ENCODE results near the gene TMEM8B. TPM values are rescaled to one million over a fixed set of nuclear protein-coding genes. Genes with fewer than 3 reads are reported as not detected.

Gene TMEM8B
- total RNA-seq, 1 experiment from 2014 or later = 4.6 TPM

- intact Hi-C loops (cut with micrococcal nuclease) = loop anchor here (10.0 kb wide), 1 partner anchor 233 kb away; no protein-coding TSS in a partner anchor
- Mint-ChIP-seq H3K4me3 (ENCODE audit: unreplicated experiment) (no peak overlapping the region), H3K4me1 (ENCODE audit: insufficient read depth, unreplicated experiment) (peaks cover 9% of the 10 kb centered on the region), H3K36me3 (ENCODE audit: insufficient read depth, unreplicated experiment) (peaks cover 5% of the 10 kb centered on the region), H3K9me3 (ENCODE audit: unreplicated experiment) (no peaks in the 10 kb centered on the region), H3K27me3 (ENCODE audit: insufficient read depth, unreplicated experiment) (no peaks in the 10 kb centered on the region), H3K27ac (ENCODE audit: low read depth, unreplicated experiment) (no peak overlapping the region)
- POLR2A ChIA-PET = interaction anchor here (1.1 kb wide), 1 partner anchor 115 kb away, joined by 4 read pairs; no protein-coding TSS in a partner anchor
- BruUV-seq (replicated peaks) = no TSS peak
- CTCF ChIA-PET = interaction anchor here (1.0 to 2.7 kb wide), 10 partner anchors 10 to 232 kb away, joined by 3 to 24 read pairs (median 4); partner anchors contain the start of gene FAM221B
- TF ChIP-seq CTCF (IDR thresholded peaks at IDR 0.05; ENCODE audit: unreplicated experiment) = no peak
- no peak for DNase-seq (ENCODE audit: unreplicated experiment)
These were observed 36.8 kb upstream of the TMEM8B start for GRCh38 chr9:35792024-35792813.

DNA sequence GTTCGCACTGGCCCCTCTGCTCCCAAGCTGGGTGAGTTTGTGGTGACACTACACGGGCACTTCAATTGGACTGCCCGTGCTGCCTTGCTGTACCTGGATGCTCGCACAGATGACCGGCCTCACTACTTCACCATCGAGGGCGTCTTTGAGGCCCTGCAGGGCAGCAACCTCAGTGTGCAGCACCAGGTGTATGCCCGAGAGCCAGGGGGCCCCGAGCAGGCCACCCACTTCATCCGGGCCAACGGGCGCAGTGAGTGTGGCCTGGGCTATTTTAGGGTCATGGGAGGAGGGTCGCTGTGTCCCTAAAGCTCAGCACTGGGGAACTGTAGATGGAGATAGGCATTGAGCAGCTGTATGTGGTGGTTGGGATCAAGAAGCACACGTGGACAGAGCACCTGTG lies 36.2 kb upstream of the TMEM8B start:
- Mint-ChIP-seq H3K4me1 (ENCODE audit: insufficient read depth, unreplicated experiment) (peaks cover 10% of the 10 kb centered on the region), H3K4me3 (ENCODE audit: unreplicated experiment) (no peak overlapping the region), H3K9me3 (ENCODE audit: unreplicated experiment) (no peaks in the 10 kb centered on the region), H3K36me3 (ENCODE audit: insufficient read depth, unreplicated experiment) (peaks cover 5% of the 10 kb centered on the region), H3K27me3 (ENCODE audit: insufficient read depth, unreplicated experiment) (no peaks in the 10 kb centered on the region), H3K27ac (ENCODE audit: low read depth, unreplicated experiment) (peak overlapping the region; percentile 52)
- CTCF ChIA-PET = interaction anchor here (0.9 to 2.7 kb wide), 9 partner anchors 17 to 232 kb away, joined by 3 to 24 read pairs (median 5); partner anchors contain the start of gene FAM221B
- POLR2A ChIA-PET = interaction anchor here (1.1 kb wide), 1 partner anchor 114 kb away, joined by 4 read pairs; no protein-coding TSS in a partner anchor
- no peak for DNase-seq (ENCODE audit: unreplicated experiment)
- intact Hi-C loops (cut with micrococcal nuclease) = loop anchor here (10.0 kb wide), 1 partner anchor 232 kb away; no protein-coding TSS in a partner anchor
- no TSS peak for BruUV-seq (replicated peaks)
- TF ChIP-seq CTCF (IDR thresholded peaks at IDR 0.05; ENCODE audit: unreplicated experiment) = no peak

GRCh38 chr9:35793461-35793860 lies 35.6 kb upstream of the TMEM8B start:
- no peaks in the 10 kb centered on the region for H3K27me3 Mint-ChIP-seq (ENCODE audit: insufficient read depth, unreplicated experiment)
- peak overlapping the region; percentile 52 for H3K27ac Mint-ChIP-seq (ENCODE audit: low read depth, unreplicated experiment)
- intact Hi-C loops (cut with micrococcal nuclease) = loop anchor here (10.0 kb wide), 1 partner anchor 231 kb away; no protein-coding TSS in a partner anchor
- no TSS peak for BruUV-seq (replicated peaks)
- no peak for DNase-seq (ENCODE audit: unreplicated experiment)
- peaks cover 5% of the 10 kb centered on the region for H3K36me3 Mint-ChIP-seq (ENCODE audit: insufficient read depth, unreplicated experiment)
- ChIA-PET CTCF (interaction anchor here (0.9 to 2.7 kb wide), 6 partner anchors 20 to 117 kb away, joined by 3 to 24 read pairs (median 7); partner anchors contain the start of gene FAM221B), POLR2A (interaction anchor here (1.1 kb wide), 1 partner anchor 114 kb away, joined by 4 read pairs; no protein-coding TSS in a partner anchor)
- H3K4me3 Mint-ChIP-seq (ENCODE audit: unreplicated experiment) = no peak overlapping the region
- H3K9me3 Mint-ChIP-seq (ENCODE audit: unreplicated experiment) = no peaks in the 10 kb centered on the region
- no peak for TF ChIP-seq CTCF (IDR thresholded peaks at IDR 0.05; ENCODE audit: unreplicated experiment)
- peaks cover 17% of the 10 kb centered on the region for H3K4me1 Mint-ChIP-seq (ENCODE audit: insufficient read depth, unreplicated experiment)

DNA sequence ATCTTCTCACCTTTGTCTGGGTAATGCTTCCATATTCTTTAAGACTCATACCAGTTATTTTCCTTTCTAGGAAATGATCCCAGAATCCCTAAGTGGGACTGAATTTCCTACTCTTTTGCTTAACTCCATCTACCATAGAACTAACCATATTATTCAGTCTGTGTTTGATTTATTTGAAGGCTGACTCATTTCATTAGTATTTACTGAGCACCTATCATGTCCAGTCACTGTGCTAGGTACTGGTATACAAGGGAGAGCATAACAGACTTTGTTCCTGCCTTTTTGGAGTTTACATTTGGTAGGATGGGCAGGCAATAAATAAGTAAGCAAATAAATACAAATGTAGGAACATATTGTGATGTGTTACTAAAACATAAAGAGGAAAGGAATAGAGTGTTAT lies 33.3 kb upstream of the TMEM8B start:
- H3K27me3 Mint-ChIP-seq (ENCODE audit: insufficient read depth, unreplicated experiment) = no peaks in the 10 kb centered on the region

More for the DNA sequence above, 33.3 kb upstream of the TMEM8B start:
- CTCF ChIA-PET = interaction anchor here (0.8 to 1.5 kb wide), 2 partner anchors 20 to 86 kb away, joined by 5 to 6 read pairs; no protein-coding TSS in a partner anchor
- DNase-seq (ENCODE audit: unreplicated experiment) = no peak
- H3K36me3 Mint-ChIP-seq (ENCODE audit: insufficient read depth, unreplicated experiment) = peaks cover 7% of the 10 kb centered on the region
- H3K9me3 Mint-ChIP-seq (ENCODE audit: unreplicated experiment) = no peaks in the 10 kb centered on the region
- H3K4me1 Mint-ChIP-seq (ENCODE audit: insufficient read depth, unreplicated experiment) = peaks cover 21% of the 10 kb centered on the region
- POLR2A ChIA-PET = no interaction called here
- no peak for TF ChIP-seq CTCF (IDR thresholded peaks at IDR 0.05; ENCODE audit: unreplicated experiment)
- intact Hi-C loops (cut with micrococcal nuclease) = loop anchor here (10.0 kb wide), 1 partner anchor 229 kb away; no protein-coding TSS in a partner anchor
- H3K27ac Mint-ChIP-seq (ENCODE audit: low read depth, unreplicated experiment) = no peak overlapping the region
- no TSS peak for BruUV-seq (replicated peaks)
- H3K4me3 Mint-ChIP-seq (ENCODE audit: unreplicated experiment) = no peak overlapping the region
